ENCODE data around the gene NUDT11.
A peak's percentile ranks its signal among the peaks of the same experiment; 100 is the strongest.
"Not testable (repeated sequence)": the region's sequence is repeated elsewhere in the genome, so short reads cannot be mapped to it uniquely, and the experiment has no call there.

Gene NUDT11

GRCh38 chrX:51496501-51497291 lies at the start of gene NUDT11:
NUDT11 (minus strand) TSS chrX:51496592; CDS start chrX:51496444, 148 bp downstream.
- DNase-seq = no peak

- no peak for DNase-seq
Observed at GRCh38 chrX:51520393-51520792, 24.0 kb upstream of the NUDT11 start.

- DNase-seq = not testable (repeated sequence)
Observed at GRCh38 chrX:51519131-51519530, 22.7 kb upstream of the NUDT11 start.

GRCh38 chrX:51507551-51507950 lies 11.2 kb upstream of the NUDT11 start:
- DNase-seq = no peak

GRCh38 chrX:51495701-51496488 lies 497 bp downstream of the NUDT11 start:
- not testable (repeated sequence) for DNase-seq

- DNase-seq = no peak
Observed at GRCh38 chrX:51494409-51494808, 2.0 kb downstream of the NUDT11 start.

- DNase-seq = no peak
Observed at GRCh38 chrX:51487960-51488267, 8.5 kb downstream of the NUDT11 start.

- DNase-seq = no peak
Observed at GRCh38 chrX:51484616-51485015, 11.8 kb downstream of the NUDT11 start.

- not testable (repeated sequence) for DNase-seq
Observed at GRCh38 chrX:51482411-51482810, 14.0 kb downstream of the NUDT11 start.

GRCh38 chrX:51476930-51477329 lies 19.5 kb downstream of the NUDT11 start:
- DNase-seq = no peak

- no peak for DNase-seq
Observed at GRCh38 chrX:51463322-51463721, 33.1 kb downstream of the NUDT11 start.

- DNase-seq = peak; percentile 19 to 46
Observed at GRCh38 chrX:51461053-51462044, 35.0 kb downstream of the NUDT11 start.

- DNase-seq = peak in 1 of 2 experiments; percentile 6
Observed at GRCh38 chrX:51459125-51459524, 37.3 kb downstream of the NUDT11 start.

GRCh38 chrX:51456814-51457213 lies 39.6 kb downstream of the NUDT11 start:
- DNase-seq = peak; percentile 1 to 12

GRCh38 chrX:51456246-51456645 lies 40.1 kb downstream of the NUDT11 start:
- DNase-seq = no peak

- no peak for DNase-seq
Observed at GRCh38 chrX:51440365-51440764, 56.0 kb downstream of the NUDT11 start.
